Activated T-helper 1 cell treated with Interleukin-2 at 50 U/mL for 16 hours (primary cell): ENCODE results near the gene RCOR3.

ENCODE experiments used
- DNase-seq: peaks from one replicate; pipeline ENCODE4 v3.0.0-alpha.2; 2020; ENCODE audit warnings: low read depth

The RCOR3 gene

GRCh38 chr1:211324992-211325775 is 66.0 kb downstream of the RCOR3 start:
- no peak for DNase-seq

- DNase-seq, result no peak
These were observed 67.0 kb downstream of the RCOR3 start for GRCh38 chr1:211326140-211326527.

GRCh38 chr1:211326528-211327345 is 67.6 kb downstream of the RCOR3 start, which contains the start of gene TRAF5:
Gene TRAF5, plus strand, starts transcription at chr1:211326833. Its CDS starts 26,407 bp downstream, at chr1:211353240.
- no peak for DNase-seq

- DNase-seq, result no peak
These were observed 68.3 kb downstream of the RCOR3 start for GRCh38 chr1:211327346-211327921.

- no peak for DNase-seq
These were observed 69.0 kb downstream of the RCOR3 start for GRCh38 chr1:211328084-211328694.

GRCh38 chr1:211328866-211329475 is 69.8 kb downstream of the RCOR3 start:
- DNase-seq, result no peak

- DNase-seq, result no peak
These were observed 70.6 kb downstream of the RCOR3 start for GRCh38 chr1:211329764-211330201.

- DNase-seq, result no peak
These were observed 71.2 kb downstream of the RCOR3 start for GRCh38 chr1:211330282-211330936.

- no peak for DNase-seq
These were observed 72.0 kb downstream of the RCOR3 start for GRCh38 chr1:211331011-211331709.

- DNase-seq, result no peak
These were observed 73.0 kb downstream of the RCOR3 start for GRCh38 chr1:211332036-211332616.

- DNase-seq, result no peak
These were observed 73.7 kb downstream of the RCOR3 start for GRCh38 chr1:211332830-211333229.

GRCh38 chr1:211333906-211334305 is 74.7 kb downstream of the RCOR3 start:
- DNase-seq, result no peak

GRCh38 chr1:211334986-211335385 is 75.8 kb downstream of the RCOR3 start:
- no peak for DNase-seq

GRCh38 chr1:211335522-211336157 is 76.5 kb downstream of the RCOR3 start:
- no peak for DNase-seq

GRCh38 chr1:211336161-211336560 is 77.0 kb downstream of the RCOR3 start:
- DNase-seq, result no peak

GRCh38 chr1:211336775-211337174 is 77.6 kb downstream of the RCOR3 start:
- no peak for DNase-seq

- DNase-seq, result no peak
These were observed 78.5 kb downstream of the RCOR3 start for GRCh38 chr1:211337430-211338223.

- no peak for DNase-seq
These were observed 79.1 kb downstream of the RCOR3 start for GRCh38 chr1:211338224-211338620.

- DNase-seq, result no peak
These were observed 80.5 kb downstream of the RCOR3 start for GRCh38 chr1:211339631-211340041.
